ENCODE measurements around the gene UCHL5.

UCHL5 gene

GRCh38 chr1:193079187-193079586, 20.0 kb upstream of the UCHL5 start:
- TF ChIP-seq ZFX (IDR thresholded peaks at IDR 0.05; ENCODE audit: borderline replicate concordance) = no peak
- H3K27ac ChIP-seq = no peak overlapping the region

GRCh38 chr1:193077991-193078390, 18.8 kb upstream of the UCHL5 start:
- no peak overlapping the region for H3K27ac ChIP-seq
- no peak for TF ChIP-seq ZFX (IDR thresholded peaks at IDR 0.05; ENCODE audit: borderline replicate concordance)
- no peak for TF ChIP-seq CTCF (IDR thresholded peaks at IDR 0.05)

- no peak overlapping the region for H3K27ac ChIP-seq
- no peak for TF ChIP-seq CTCF (IDR thresholded peaks at IDR 0.05)
- TF ChIP-seq ZFX (IDR thresholded peaks at IDR 0.05; ENCODE audit: borderline replicate concordance) = no peak
Measured at GRCh38 chr1:193070942-193071341, 11.8 kb upstream of the UCHL5 start.

GRCh38 chr1:193070386-193070753, 11.2 kb upstream of the UCHL5 start:
- H3K27ac ChIP-seq = no peak overlapping the region
- TF ChIP-seq CTCF (IDR thresholded peaks at IDR 0.05) (no peak), ZFX (IDR thresholded peaks at IDR 0.05; ENCODE audit: borderline replicate concordance) (no peak)

GRCh38 chr1:193069748-193070385, 10.7 kb upstream of the UCHL5 start:
- TF ChIP-seq CTCF (IDR thresholded peaks at IDR 0.05) (peak; percentile 61), ZFX (IDR thresholded peaks at IDR 0.05; ENCODE audit: borderline replicate concordance) (no peak)
- no peak overlapping the region for H3K27ac ChIP-seq

GRCh38 chr1:193068013-193068412, 8.9 kb upstream of the UCHL5 start:
- no peak overlapping the region for H3K27ac ChIP-seq
- no peak for TF ChIP-seq ZFX (IDR thresholded peaks at IDR 0.05; ENCODE audit: borderline replicate concordance)
- TF ChIP-seq CTCF (IDR thresholded peaks at IDR 0.05) = no peak

GRCh38 chr1:193066606-193067005, 7.4 kb upstream of the UCHL5 start:
- no peak for TF ChIP-seq ZFX (IDR thresholded peaks at IDR 0.05; ENCODE audit: borderline replicate concordance)
- no peak for TF ChIP-seq CTCF (IDR thresholded peaks at IDR 0.05)
- no peak overlapping the region for H3K27ac ChIP-seq

GRCh38 chr1:193065954-193066353, 6.8 kb upstream of the UCHL5 start:
- H3K27ac ChIP-seq = no peak overlapping the region
- no peak for TF ChIP-seq ZFX (IDR thresholded peaks at IDR 0.05; ENCODE audit: borderline replicate concordance)
- TF ChIP-seq CTCF (IDR thresholded peaks at IDR 0.05) = no peak
